Activated T-helper 2 cell treated with anti-CD3 and anti-CD28 coated beads, Interferon-gamma antibody, Interleukin-2, Interleukin-4, amounts not matched to agents 10 μg/mL and 5 μg/mL and 100 μg/mL, durations not matched to agents 14 hours and 24 hours and 36 hours (primary cell): Measurements from ENCODE around the gene HID1. TPM values are rescaled to one million over a fixed set of nuclear protein-coding genes. Genes with fewer than 3 reads are reported as not detected.

Source experiments
- DNase-seq: peaks from one replicate; pipeline ENCODE4 v3.0.0; 2021; ENCODE audit warnings: low spot score
- H3K27ac Mint-ChIP-seq: one replicate; pipeline ENCODE4 v1.8.0; 2021; ENCODE audit warnings: mixed read lengths
- H3K27me3 Mint-ChIP-seq: one replicate; pipeline ENCODE4 v1.8.0; 2021; ENCODE audit warnings: low read depth, mixed read lengths
- H3K36me3 Mint-ChIP-seq: one replicate; pipeline ENCODE4 v1.8.0; 2021; ENCODE audit warnings: low read depth, mixed read lengths
- H3K4me1 Mint-ChIP-seq: one replicate; pipeline ENCODE4 v1.8.0; 2021; ENCODE audit warnings: low read depth, mixed read lengths
- H3K4me3 Mint-ChIP-seq: one replicate; pipeline ENCODE4 v1.8.0; 2021; ENCODE audit warnings: low read depth, mild to moderate bottlenecking, moderate library complexity, mixed read lengths
- H3K9me3 Mint-ChIP-seq: one replicate; pipeline ENCODE4 v1.8.0; 2021; ENCODE audit warnings: mixed read lengths
- intact Hi-C: fragments of 100-400 bp; cut with micrococcal nuclease; formaldehyde crosslinking; loops from one replicate; pipeline ENCODE4 v1.15.1; 2023
- total RNA-seq: library from RNA; stranded (reverse); gene quantifications from 2 replicates; pipeline ENCODE4 v1.2.3, GENCODE V29; 2022

Gene HID1
- total RNA-seq, 1 donor from 2014 or later: 0.37 TPM

DNA sequence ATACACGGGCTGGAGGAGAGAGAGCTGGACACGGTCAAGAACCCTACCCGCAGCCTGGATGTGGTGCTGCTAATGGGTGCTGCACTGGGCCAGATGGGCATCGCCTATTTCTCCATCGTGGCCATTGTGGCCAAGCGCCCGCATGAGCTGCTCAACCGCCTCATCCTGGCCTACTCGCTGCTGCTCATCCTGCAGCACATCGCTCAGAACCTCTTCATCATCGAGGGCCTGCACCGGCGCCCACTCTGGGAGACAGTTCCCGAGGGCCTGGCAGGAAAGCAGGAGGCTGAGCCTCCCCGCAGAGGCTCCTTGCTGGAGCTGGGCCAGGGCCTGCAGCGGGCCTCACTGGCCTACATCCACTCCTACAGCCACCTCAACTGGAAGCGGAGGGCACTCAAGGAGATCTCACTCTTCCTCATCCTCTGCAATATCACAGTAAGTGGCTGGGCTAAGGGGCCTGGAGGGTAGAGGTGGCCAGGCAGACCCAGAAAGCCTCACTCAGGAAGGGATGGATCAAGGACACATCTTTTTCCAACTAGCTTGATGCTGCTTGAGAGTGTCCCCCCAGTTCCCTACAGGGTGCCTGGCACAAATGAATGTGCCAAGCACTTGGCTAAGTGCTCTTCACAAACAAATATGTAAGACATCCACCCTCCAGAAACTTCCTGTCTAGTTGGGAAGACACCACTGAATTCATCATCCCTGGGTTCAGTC lies 25.4 kb downstream of the HID1 start:
- no peaks in the 10 kb centered on the region for H3K9me3 Mint-ChIP-seq
- H3K27me3 Mint-ChIP-seq: peaks cover 10% of the 10 kb centered on the region
- intact Hi-C loops: no loop called here
- H3K4me1 Mint-ChIP-seq: no peaks in the 10 kb centered on the region
- no peak overlapping the region for H3K4me3 Mint-ChIP-seq
- no peak for DNase-seq
- no peak overlapping the region for H3K27ac Mint-ChIP-seq
- H3K36me3 Mint-ChIP-seq: no peaks in the 10 kb centered on the region

DNA sequence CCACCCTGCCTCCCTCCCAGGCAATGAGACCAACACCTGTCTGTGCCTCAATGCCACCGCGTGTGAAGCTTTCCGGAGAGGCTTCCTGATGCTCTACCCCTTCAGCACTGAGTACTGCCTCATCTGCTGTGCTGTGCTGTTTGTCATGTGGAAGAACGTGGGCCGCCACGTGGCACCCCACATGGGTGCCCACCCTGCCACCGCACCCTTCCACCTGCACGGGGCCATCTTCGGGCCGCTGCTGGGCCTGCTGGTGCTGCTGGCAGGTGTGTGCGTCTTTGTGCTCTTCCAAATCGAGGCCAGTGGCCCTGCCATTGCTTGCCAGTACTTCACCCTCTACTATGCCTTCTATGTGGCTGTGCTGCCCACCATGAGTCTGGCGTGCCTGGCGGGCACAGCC lies 25.9 kb downstream of the HID1 start:
- Mint-ChIP-seq H3K27me3 (peaks cover 10% of the 10 kb centered on the region), H3K27ac (no peak overlapping the region), H3K9me3 (no peaks in the 10 kb centered on the region), H3K4me1 (no peaks in the 10 kb centered on the region), H3K4me3 (no peak overlapping the region), H3K36me3 (no peaks in the 10 kb centered on the region)
- no peak for DNase-seq
- intact Hi-C loops: no loop called here

DNA sequence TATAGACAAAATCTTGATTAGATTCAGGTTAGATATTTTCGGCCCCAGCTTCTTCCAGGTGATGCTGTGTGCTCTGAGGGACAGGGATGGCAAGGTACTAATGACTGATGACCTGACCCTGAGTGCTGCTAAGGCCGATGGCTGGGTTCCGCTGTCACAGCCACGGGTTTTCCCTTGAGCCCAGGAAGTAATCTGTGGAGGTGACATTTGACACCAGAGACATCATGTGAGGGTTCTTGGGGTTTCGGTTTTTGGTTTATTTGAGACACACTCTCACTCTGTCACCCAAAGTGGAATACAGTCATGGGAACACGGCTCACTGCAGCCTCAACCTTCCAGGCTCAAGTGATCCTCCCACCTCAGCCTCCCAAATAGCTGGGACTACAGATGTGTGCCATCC lies 27.0 kb downstream of the HID1 start:
- Mint-ChIP-seq H3K4me1 (no peaks in the 10 kb centered on the region), H3K4me3 (no peak overlapping the region), H3K9me3 (no peaks in the 10 kb centered on the region), H3K27me3 (peaks cover 10% of the 10 kb centered on the region), H3K27ac (no peak overlapping the region), H3K36me3 (no peaks in the 10 kb centered on the region)
- no peak for DNase-seq
- intact Hi-C loops: no loop called here

DNA sequence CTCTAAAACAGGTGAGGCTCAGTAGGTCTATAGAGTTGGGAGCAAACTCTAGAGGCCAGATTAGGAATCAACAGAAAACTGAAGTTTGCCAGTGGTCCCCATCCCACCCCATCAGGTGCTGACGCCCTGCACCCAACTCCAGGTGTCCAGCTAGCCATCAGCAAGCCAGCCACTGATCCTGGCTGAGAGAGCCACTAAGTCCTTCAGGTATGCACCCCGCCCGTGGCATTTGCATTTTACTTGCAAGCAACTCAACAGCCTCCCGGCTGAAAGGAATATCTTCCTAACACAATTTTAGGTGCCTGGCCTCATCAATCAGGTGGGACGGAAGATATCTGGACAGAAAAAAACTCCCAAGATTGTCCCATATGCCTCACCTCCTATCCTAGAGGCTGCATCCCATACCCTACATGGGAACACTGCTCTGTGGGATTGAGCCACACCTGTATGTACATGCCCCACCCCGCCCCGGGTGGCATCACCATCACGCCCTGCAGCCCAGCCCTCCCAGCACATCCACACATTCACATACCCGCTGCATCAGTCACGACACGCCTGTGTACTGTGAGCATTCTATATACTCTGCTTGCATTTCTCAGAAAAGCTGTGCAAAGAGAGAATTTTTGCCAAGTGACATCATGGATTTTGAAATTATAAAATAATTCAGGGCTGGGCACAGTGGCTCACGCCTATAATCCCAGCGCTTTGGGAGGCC lies 28.6 kb downstream of the HID1 start:
- H3K27me3 Mint-ChIP-seq: peaks cover 16% of the 10 kb centered on the region
- no peak overlapping the region for H3K4me3 Mint-ChIP-seq
- no peak overlapping the region for H3K27ac Mint-ChIP-seq
- DNase-seq: no peak
- no peaks in the 10 kb centered on the region for H3K4me1 Mint-ChIP-seq
- H3K36me3 Mint-ChIP-seq: no peaks in the 10 kb centered on the region
- intact Hi-C loops: no loop called here
- no peaks in the 10 kb centered on the region for H3K9me3 Mint-ChIP-seq

DNA sequence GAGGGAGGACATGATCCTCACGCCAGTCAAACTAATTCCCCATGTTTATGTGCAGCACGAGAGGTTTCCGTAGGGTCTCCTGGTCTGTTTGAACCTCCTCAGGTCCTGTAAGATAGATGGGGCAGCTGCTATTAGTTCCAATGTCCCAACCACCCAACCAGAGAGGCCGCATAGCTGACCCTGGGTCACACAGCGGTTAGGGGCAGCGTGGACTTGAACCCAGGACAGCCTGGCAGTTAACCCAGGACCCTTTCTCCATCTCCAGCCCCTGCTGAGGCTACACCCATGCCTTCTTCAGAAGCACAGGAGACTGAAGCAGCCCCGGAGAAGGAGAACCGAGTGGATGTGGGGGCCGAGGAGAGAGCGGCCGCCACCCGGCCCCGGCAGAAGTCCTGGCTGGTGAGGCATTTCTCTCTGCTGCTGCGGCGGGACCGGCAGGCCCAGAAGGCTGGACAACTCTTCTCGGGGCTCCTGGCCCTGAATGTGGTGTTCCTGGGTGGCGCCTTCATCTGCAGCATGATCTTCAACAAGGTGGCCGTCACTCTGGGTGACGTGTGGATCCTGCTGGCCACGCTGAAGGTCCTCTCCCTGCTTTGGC lies 31.3 kb downstream of the HID1 start:
- intact Hi-C loops: no loop called here
- Mint-ChIP-seq H3K27me3 (peaks cover 42% of the 10 kb centered on the region), H3K27ac (no peak overlapping the region), H3K36me3 (no peaks in the 10 kb centered on the region), H3K9me3 (no peaks in the 10 kb centered on the region), H3K4me3 (no peak overlapping the region), H3K4me1 (no peaks in the 10 kb centered on the region)
- no peak for DNase-seq

DNA sequence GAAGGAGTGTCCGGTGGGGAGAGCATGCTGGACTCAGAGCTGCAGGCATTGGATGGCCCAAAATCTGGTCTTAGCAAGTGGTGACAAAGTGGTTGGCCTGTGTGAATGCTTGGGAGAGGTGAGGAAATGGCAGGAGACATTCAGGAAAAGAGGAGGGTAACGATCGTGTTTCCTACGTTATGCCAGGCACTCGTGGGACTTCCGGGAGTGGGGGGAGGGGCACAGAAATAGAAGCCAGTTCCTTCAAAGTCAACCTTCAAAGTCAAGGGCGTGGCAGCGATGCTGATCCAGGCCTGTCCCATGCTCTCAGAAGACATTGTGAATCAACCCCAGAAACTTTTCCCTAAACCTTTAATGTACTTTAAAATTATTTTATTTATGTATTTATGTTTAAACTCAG lies 33.0 kb downstream of the HID1 start:
- no peak overlapping the region for H3K4me3 Mint-ChIP-seq
- no peaks in the 10 kb centered on the region for H3K36me3 Mint-ChIP-seq

DNA sequence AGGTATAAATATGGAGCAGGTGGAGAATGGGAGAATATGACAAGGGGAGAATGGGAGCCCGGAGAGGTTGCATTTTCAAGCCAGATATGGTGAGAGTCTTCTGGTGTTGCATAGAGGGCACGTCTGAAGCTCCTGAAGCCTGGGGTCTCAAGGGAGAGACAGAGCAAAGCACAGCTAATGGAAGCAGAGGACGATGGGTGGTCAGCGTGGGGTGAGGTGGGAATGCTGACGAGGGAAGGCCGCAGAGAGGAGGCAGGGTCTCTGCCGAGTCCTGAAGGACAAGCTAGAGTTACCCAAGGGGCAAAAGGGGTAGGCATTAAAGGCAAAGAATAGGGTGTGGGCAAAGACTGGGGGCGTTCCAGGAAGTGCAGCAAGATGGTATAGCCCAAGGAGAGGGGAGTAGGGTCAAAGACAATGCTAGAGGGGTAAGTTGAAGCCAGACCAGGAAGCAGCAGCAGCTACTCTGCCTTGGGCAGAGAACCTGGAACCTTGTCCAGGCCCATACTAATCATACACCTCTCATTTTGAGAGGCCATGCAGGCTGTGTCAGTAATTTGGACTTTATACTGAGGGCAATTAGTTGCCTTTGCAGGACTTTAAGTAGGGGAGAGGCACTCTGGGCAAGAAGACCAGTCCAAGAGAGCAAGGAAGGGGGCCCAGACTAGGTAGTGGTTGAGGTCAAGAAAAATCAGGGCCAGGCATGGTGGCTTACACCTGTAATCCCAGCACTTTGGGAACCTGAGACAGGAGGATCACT lies 34.2 kb downstream of the HID1 start:
- no peaks in the 10 kb centered on the region for H3K9me3 Mint-ChIP-seq
- peaks cover 53% of the 10 kb centered on the region for H3K27me3 Mint-ChIP-seq
- H3K36me3 Mint-ChIP-seq: no peaks in the 10 kb centered on the region
- intact Hi-C loops: no loop called here
- H3K4me1 Mint-ChIP-seq: no peaks in the 10 kb centered on the region
- no peak overlapping the region for H3K4me3 Mint-ChIP-seq
- no peak for DNase-seq
- no peak overlapping the region for H3K27ac Mint-ChIP-seq

More for the DNA sequence above, 33.0 kb downstream of the HID1 start:
- no peak for DNase-seq
- no peak overlapping the region for H3K27ac Mint-ChIP-seq
- no peaks in the 10 kb centered on the region for H3K4me1 Mint-ChIP-seq
- H3K27me3 Mint-ChIP-seq: peaks cover 47% of the 10 kb centered on the region
- intact Hi-C loops: no loop called here
- H3K9me3 Mint-ChIP-seq: no peaks in the 10 kb centered on the region

DNA sequence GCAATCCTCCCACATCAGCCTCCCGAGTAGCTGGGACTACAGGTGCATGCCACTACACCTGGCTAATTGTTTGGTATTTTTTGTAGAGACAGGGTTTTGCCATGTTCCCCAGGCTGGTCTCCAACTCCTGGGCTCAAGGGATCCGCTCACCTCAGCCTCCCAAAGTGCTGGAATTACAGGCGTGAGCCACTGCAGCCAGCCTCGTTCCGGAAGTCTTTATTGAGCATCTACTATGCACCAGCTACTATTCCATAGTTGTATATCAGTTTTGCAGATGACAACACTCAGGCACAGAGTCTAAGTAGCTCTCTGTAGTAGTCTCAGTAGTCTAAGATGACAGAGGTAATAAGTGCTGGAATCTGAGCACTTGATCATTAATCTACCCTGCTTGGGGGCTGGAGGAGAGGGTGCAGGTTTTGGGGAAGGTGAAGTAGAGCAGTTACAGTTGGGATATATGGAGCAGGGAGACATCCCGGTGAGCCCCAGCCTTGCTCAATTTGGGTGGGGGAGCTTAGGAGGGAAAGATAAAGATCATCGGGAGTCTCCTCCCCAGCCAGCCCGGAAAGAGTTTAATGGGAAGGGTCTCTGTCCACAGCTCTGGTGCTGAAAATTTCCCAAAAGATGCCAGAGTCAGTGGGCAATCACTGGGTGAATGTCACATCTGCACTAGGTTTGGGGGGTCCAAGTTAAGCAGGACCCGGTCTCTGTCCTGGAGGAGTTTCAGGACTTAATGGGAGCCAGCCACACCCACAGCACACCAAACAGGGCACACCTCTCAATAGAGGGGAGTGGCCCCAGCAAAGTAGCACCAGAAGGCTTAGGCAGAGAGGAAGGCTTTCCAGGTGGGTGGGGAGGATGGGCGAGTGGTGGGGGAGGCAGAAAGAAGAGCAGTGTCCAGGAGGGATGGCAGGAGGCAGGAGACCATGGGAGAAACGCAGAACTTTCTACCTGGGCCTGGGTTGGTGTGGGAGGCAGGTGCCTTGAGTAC lies 35.2 kb downstream of the HID1 start:
- H3K27me3 Mint-ChIP-seq: peaks cover 62% of the 10 kb centered on the region
- intact Hi-C loops: no loop called here

DNA sequence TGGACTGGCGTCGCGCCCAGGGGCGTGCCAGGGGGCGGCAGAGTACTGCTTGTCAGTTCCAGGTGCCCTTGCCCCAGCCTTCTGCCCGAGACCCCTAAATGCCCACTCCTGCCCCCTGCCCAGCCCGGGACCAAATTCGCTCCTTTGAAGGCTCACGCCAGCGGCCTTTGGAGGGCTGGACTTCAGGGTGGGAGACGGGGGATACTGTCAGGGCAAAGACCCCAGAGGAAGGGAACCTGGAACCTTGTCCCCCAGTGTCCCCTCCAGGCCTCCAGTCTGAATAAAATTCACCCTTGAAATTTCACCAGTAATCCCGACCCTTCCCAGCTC lies 36.1 kb downstream of the HID1 start:
- Mint-ChIP-seq H3K9me3 (no peaks in the 10 kb centered on the region), H3K4me3 (no peak overlapping the region), H3K36me3 (no peaks in the 10 kb centered on the region), H3K4me1 (no peaks in the 10 kb centered on the region), H3K27ac (no peak overlapping the region), H3K27me3 (peaks cover 69% of the 10 kb centered on the region)
- no peak for DNase-seq
- intact Hi-C loops: no loop called here

More for the DNA sequence above, 35.2 kb downstream of the HID1 start:
- H3K27ac Mint-ChIP-seq: no peak overlapping the region
- DNase-seq: no peak
- no peaks in the 10 kb centered on the region for H3K36me3 Mint-ChIP-seq
- no peaks in the 10 kb centered on the region for H3K4me1 Mint-ChIP-seq
- H3K4me3 Mint-ChIP-seq: no peak overlapping the region
- H3K9me3 Mint-ChIP-seq: no peaks in the 10 kb centered on the region

DNA sequence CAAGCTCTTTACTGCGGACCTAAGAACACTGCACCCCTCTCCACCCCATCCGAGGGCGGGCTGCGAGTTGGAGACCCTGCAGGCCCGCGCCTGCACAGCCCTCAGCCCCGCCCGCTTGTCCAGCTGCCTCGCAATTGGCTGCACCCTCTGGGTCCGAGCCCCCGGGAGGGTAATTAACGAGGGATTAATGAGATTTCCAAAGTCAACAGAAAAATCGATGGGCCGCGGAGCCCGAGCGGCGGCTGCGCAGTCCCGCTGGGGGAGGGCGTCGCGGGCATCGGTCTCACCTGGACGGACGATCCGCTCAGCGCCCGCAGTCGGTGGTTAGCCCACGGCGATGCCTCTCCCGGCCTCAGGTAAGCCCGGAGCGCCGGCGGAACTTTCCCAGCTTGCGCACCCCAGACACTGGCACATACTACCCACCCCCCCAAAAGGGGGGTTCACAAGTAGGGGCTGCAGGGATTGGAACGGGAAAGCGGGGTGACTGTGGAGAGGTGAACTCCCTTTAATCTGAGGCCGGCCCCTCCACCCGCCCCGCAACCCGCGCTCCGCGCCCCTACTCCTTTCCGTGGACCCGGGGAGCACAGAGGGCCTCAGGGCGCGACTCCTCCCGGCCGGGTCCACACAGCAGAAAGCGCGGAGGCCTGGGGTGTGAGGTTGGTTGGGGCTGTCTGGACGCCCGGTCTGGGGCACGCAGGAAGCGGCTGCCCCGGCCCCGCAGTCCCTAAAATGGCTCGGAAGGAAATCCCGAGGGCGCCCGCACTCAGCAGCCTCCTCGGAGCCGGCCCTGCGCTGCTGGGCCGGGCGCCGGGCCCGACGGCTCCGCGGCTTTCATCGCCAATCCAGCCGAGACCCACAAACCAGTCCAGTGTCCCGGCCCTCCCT lies 36.7 kb downstream of the HID1 start, which contains the start of gene OTOP3:
OTOP3 (plus strand) TSS at position 314 of the 885 bp plus-strand sequence; CDS start at position 338, 24 bp downstream.
- H3K27me3 Mint-ChIP-seq: peaks cover 73% of the 10 kb centered on the region
- H3K4me3 Mint-ChIP-seq: no peak within 1 kb of the TSS
- DNase-seq: no peak
- intact Hi-C loops: no loop called here
- no peaks in the 10 kb centered on the region for H3K36me3 Mint-ChIP-seq
- no peaks in the 10 kb centered on the region for H3K9me3 Mint-ChIP-seq
- H3K4me1 Mint-ChIP-seq: no peaks in the 10 kb centered on the region
- H3K27ac Mint-ChIP-seq: no peak within 1 kb of the TSS

DNA sequence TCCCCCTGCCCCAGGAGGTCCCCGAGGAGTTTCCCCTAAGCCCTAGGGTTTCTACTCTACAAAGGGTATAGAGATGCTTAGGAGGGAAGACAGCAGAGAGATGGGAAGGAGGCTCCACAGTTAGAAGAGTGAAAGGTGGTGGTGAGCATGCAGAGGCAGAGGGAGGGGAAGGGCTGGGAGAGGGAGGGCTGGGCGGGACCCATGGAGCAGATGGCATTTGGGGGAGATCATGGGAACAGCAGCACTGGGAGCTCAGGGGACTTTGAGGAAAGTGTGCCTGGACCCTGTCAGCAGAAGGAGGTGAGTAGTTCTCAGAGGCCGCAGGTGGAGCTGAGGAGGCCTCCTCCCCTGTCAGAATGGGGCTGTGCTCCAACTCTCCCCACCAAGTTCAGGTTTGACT lies 37.5 kb downstream of the HID1 start:
- Mint-ChIP-seq H3K4me1 (no peaks in the 10 kb centered on the region), H3K27ac (no peak overlapping the region), H3K9me3 (no peaks in the 10 kb centered on the region), H3K27me3 (peaks cover 80% of the 10 kb centered on the region), H3K4me3 (no peak overlapping the region), H3K36me3 (no peaks in the 10 kb centered on the region)
- intact Hi-C loops: no loop called here
- DNase-seq: no peak
